ENCODE data around the gene GFY.
"Not testable (repeated sequence)": the region's sequence is repeated elsewhere in the genome, so short reads cannot be mapped to it uniquely, and the experiment has no call there.

The GFY gene

DNA sequence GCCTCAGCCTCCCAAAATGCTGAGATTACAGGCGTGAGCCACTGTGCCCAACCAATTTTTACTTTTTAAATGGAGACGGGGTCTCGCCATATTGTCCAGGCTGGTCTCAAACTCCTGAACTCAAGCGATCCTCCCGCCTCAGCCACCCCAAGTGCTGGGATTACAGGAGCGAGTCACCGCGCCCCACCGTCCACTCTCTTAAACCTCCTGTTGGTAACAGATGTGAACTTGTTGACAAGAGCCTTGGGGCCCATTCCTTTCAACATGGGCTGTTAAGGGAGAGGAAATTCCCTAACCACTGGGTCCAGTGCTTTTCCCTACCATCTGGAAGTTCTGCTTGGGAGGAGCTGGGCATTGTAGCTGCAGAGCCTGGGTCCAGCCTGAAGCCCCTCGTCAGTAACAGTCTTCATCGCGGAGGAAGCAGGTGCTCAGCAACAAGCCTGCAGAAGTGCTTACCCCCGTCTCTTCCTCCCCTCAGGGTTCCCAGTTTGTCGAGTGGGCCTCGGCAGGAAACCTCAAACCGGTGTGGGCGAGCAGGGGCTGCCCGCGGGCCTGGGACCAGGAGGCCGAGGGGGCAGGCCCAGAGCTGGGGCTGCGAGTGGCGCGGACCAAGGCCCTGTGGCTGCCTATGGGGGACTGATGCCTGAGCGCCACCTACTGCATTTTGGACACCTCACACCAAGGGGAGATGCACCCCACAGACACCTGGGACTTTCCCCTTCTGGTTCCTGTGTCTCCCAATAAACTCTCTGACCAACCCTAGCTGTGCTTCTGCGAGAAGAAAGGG is 44.8 kb downstream of the GFY start:
- Mint-ChIP-seq H3K9me3 (no peaks in the 10 kb centered on the region), H3K4me3 (no peak overlapping the region), H3K27ac (peak overlapping the region; percentile 71), H3K27me3 (peaks cover 8% of the 10 kb centered on the region), H3K36me3 (ENCODE audit: low read depth) (peaks cover 60% of the 10 kb centered on the region), H3K4me1 (ENCODE audit: low read depth) (peaks cover 48% of the 10 kb centered on the region)
- intact Hi-C loops (cut with micrococcal nuclease): no loop called here

DNA sequence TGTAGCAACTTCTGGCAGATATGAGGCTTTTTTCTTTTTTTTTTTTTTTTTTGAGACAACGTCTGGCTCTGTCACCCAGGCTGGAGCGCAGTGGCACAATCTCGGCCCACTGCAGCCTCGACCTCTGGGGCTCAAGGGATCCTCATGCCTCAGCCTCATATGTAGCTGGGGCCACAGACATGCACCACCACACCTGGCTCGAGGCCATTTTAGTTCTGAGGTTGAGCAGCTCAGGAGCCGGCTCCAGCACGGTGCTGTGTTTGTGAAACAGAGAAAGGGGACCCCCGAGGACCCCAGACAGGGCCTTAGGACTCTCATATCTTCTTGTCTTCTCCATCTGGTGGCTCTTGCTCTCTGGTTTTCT is 45.4 kb downstream of the GFY start:
- Mint-ChIP-seq H3K4me3 (no peak overlapping the region), H3K9me3 (no peaks in the 10 kb centered on the region), H3K27me3 (peaks cover 14% of the 10 kb centered on the region), H3K27ac (peak overlapping the region; percentile 71), H3K36me3 (ENCODE audit: low read depth) (peaks cover 54% of the 10 kb centered on the region), H3K4me1 (ENCODE audit: low read depth) (peaks cover 54% of the 10 kb centered on the region)
- intact Hi-C loops (cut with micrococcal nuclease): no loop called here

DNA sequence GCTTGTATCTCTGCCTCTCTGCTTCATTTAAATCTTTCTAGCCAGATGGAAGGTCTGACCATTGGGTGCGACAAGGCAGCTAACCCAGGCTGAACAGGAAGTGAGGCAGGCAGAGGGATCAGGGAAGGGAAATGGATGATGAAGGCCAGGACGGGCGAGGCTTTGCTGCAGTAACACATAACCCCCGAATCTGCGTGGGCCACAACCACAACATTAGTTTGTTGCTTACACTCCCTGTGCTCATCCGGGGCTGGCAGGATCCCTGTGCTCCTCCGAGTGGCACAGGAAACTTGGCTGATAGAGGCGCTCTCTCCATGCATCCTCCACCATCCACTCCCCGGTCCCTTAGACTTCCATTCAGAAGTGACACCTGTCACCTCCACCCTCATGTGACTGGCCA is 47.7 kb downstream of the GFY start:
- no peaks in the 10 kb centered on the region for H3K9me3 Mint-ChIP-seq
- H3K36me3 Mint-ChIP-seq (ENCODE audit: low read depth): peaks cover 33% of the 10 kb centered on the region
- intact Hi-C loops (cut with micrococcal nuclease): no loop called here
- H3K4me1 Mint-ChIP-seq (ENCODE audit: low read depth): peaks cover 63% of the 10 kb centered on the region
- no peak overlapping the region for H3K4me3 Mint-ChIP-seq
- H3K27ac Mint-ChIP-seq: peak overlapping the region; percentile 90
- peaks cover 17% of the 10 kb centered on the region for H3K27me3 Mint-ChIP-seq

DNA sequence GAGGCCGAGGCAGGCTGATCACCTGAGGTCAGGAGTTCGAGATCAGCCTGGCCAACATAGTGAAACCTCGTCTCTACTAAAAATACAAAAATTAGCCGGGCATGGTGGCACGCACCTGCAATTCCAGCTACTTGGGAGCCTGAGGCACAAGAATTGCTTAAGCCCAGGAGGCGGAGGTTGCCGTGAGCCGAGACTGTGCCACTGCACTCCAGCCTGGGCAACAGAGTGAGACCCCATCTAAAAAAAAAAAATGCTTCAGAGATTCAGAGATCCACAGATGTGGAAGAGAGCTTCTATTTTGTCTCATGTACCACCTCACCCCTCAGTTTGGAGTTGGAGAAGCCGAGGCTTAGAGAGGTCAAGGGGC is 48.3 kb downstream of the GFY start:
- intact Hi-C loops (cut with micrococcal nuclease); H3K9me3 Mint-ChIP-seq: not testable (repeated sequence)
- Mint-ChIP-seq H3K36me3 (ENCODE audit: low read depth) (peaks cover 28% of the 10 kb centered on the region), H3K4me3 (peak overlapping the region; percentile 93), H3K4me1 (ENCODE audit: low read depth) (peaks cover 60% of the 10 kb centered on the region), H3K27me3 (peaks cover 17% of the 10 kb centered on the region), H3K27ac (peak overlapping the region; percentile 90)

DNA sequence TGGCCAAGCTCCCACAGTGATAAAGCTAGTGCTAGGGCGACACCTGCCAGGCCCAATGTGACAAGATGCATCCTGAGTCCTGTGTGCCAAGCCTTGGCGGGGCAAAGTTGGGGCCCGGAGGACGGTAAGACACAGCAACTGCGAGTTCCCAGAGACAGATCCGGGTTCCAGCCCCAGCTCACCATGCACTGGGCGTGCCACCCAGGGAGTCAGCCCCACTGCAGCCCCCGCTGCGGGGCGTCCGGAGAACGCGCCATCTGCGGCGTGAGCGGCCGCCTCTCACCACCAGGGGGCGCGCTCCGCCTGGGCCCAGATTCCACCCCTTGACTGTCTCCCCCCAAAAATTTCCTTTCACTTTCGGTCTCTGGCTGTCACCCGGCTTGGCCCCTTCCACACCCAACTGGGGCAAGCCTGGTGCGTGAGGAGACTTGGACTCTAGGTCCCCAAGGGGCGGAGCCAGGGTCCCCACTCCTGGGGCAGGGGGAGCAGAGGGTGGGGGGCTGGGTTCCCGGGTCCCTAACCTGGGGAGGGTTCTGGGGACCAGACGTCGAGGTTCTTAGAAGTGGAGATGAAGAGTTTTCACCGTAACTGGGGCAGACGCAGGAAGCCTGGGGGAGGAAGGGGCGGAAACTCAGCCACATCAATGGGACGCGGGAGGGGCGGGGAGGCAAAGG is 48.8 kb downstream of the GFY start, which contains the start of gene FLT3LG:
FLT3LG (plus strand) TSS at position 348 of the 674 bp plus-strand sequence. CDS start 425 bp downstream, outside the sequence.
- H3K27ac Mint-ChIP-seq: peak within 1 kb of the TSS; percentile 90
- peaks cover 55% of the 10 kb centered on the region for H3K4me1 Mint-ChIP-seq (ENCODE audit: low read depth)
- peaks cover 23% of the 10 kb centered on the region for H3K36me3 Mint-ChIP-seq (ENCODE audit: low read depth)
- peak within 1 kb of the TSS; percentile 93 for H3K4me3 Mint-ChIP-seq
- peaks cover 17% of the 10 kb centered on the region for H3K27me3 Mint-ChIP-seq
- intact Hi-C loops (cut with micrococcal nuclease): loop anchor here (1.0 kb wide), 1 partner anchor 96 kb away; no protein-coding TSS in a partner anchor
- H3K9me3 Mint-ChIP-seq: no peaks in the 10 kb centered on the region

DNA sequence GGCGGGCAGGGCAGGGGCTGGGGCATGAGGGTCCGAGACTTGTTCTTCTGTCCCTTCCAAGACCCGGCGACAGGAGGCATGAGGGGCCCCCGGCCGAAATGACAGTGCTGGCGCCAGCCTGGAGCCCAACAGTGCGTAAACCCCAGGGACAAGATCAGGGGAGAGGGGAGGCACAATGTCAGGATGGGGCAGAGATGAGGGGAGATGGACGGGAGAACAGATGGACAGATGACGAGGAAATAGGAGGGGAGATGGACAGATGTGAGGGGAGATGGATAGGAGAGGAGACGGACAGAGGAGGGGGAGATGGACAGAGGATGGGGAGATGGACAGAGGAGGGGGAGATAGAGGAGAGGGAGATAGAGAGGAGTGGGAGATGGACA is 49.3 kb downstream of the GFY start:
- Mint-ChIP-seq H3K36me3 (ENCODE audit: low read depth) (peaks cover 18% of the 10 kb centered on the region), H3K4me3 (peak overlapping the region; percentile 93), H3K4me1 (ENCODE audit: low read depth) (peaks cover 49% of the 10 kb centered on the region), H3K27ac (peak overlapping the region; percentile 90), H3K9me3 (no peaks in the 10 kb centered on the region), H3K27me3 (peaks cover 17% of the 10 kb centered on the region)
- intact Hi-C loops (cut with micrococcal nuclease): loop anchor here (1.0 kb wide), 1 partner anchor 96 kb away; no protein-coding TSS in a partner anchor

DNA sequence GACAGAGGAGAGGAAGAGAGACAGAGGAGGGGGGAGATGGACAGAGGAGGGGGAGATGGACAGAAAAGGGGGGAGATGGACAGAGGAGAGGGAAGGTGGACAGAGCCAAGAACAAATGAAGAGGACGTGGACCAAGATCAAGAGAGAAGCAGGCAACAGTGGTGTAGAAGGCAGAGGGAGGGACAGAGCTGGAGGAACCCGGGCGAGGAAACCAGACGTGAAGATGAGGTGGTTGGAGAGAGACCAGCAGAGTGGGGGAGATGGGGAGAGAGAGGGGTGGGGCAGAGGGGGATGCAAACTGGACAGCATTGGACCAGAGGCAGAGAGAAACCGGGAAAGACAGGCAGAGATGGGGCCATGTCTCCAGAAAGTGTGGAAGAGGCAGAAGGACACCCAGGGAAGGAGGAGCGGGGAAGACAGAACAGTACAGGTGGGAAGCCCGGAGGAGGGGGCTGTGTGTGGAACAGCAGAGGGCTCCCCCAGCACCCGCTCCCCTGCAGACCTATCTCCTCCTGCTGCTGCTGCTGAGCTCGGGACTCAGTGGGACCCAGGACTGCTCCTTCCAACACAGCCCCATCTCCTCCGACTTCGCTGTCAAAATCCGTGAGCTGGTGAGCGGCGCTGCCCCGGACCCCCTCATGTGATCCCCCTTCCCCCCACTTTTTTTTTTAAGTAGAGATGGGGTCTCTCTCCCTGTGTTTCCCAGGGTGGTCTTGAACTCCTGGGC is 50.2 kb downstream of the GFY start:
- Mint-ChIP-seq H3K36me3 (ENCODE audit: low read depth) (peaks cover 12% of the 10 kb centered on the region), H3K4me1 (ENCODE audit: low read depth) (peaks cover 41% of the 10 kb centered on the region), H3K27ac (peak overlapping the region; percentile 90), H3K9me3 (no peaks in the 10 kb centered on the region), H3K27me3 (peaks cover 17% of the 10 kb centered on the region), H3K4me3 (peak overlapping the region; percentile 93)
- intact Hi-C loops (cut with micrococcal nuclease): no loop called here

DNA sequence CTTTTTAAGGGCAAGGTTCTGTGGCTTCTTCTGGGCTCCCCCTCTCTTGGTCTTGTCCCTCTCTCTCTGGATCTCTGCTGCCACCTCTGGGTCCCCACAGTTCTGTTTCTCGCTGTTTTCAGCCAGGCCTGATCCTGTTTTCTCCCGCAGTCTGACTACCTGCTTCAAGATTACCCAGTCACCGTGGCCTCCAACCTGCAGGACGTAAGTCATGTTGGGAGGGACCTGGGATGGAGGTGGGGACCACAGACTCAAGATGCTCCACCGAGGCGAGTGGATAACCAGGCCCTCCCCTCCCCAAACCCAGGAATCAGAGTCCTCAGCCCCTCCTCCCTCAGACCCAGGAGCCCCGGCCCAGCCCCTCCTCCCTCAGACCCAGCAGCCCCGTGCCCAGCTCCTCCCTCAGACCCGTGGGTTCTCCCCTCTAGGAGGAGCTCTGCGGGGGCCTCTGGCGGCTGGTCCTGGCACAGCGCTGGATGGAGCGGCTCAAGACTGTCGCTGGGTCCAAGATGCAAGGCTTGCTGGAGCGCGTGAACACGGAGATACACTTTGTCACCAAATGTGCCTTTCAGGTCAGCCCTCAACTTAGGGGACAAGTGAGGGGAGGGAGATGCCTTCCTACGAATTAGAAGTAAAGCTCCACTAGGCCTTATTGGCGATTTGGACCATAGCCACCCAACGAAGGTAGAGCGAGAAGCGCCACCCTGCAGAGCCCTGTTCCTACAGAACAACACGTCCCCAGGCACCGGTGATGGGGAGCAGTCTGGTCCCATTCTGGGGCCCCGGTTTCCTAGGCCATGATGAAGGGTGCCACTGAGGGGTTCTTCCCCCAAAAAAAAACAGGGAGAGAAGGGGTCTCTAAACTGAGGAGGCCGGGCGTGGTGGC is 51.0 kb downstream of the GFY start:
- Mint-ChIP-seq H3K4me3 (no peak overlapping the region), H3K27ac (peak overlapping the region; percentile 38), H3K27me3 (peaks cover 17% of the 10 kb centered on the region), H3K4me1 (ENCODE audit: low read depth) (peaks cover 43% of the 10 kb centered on the region), H3K36me3 (ENCODE audit: low read depth) (peaks cover 3% of the 10 kb centered on the region), H3K9me3 (no peaks in the 10 kb centered on the region)
- intact Hi-C loops (cut with micrococcal nuclease): no loop called here

Measured in dendritic cell treated with granulocyte-macrophage colony-stimulating factor and Interleukin-4, amounts not matched to agents 40 ng/mL and 50 ng/mL, for 4 days (primary cell).